Measurements from ENCODE around the gene FOXP3. TPM values are rescaled to one million over a fixed set of nuclear protein-coding genes. Genes with fewer than 3 reads are reported as not detected.

Gene FOXP3
- total and polyA plus RNA-seq, 2 experiments from 2014 or later: 0.03 TPM; not detected in 1

- H3K36me3 ChIP-seq (replicated peaks; ENCODE audit: insufficient read depth, low read depth): no peaks in the 10 kb centered on the region
- no peak overlapping the region for H3K27ac ChIP-seq
- WGBS (ENCODE audit: low lambda C conversion rate, missing lambda C conversion rate): 91% methylated on average over 10 of the region's 10 CpGs
- no peak overlapping the region for H2AFZ ChIP-seq
- H3K4me1 ChIP-seq (ENCODE audit: insufficient read depth): no peaks in the 10 kb centered on the region
- H3K79me2 ChIP-seq: no peaks in the 10 kb centered on the region
- TF ChIP-seq EZH2 (IDR thresholded peaks at IDR 0.05; ENCODE audit: borderline replicate concordance) (no peak), EZH2phosphoT487 (IDR thresholded peaks at IDR 0.05; ENCODE audit: low read depth, severe bottlenecking, unreplicated experiment) (no peak), CTCF (IDR thresholded peaks at IDR 0.05; ENCODE audit: poor library complexity) (no peak)
- H3K4me3 ChIP-seq: no peak overlapping the region
- H3K9me2 ChIP-seq (replicated peaks; ENCODE audit: insufficient read depth): no peaks in the 10 kb centered on the region
- no peaks in the 10 kb centered on the region for H3K27me3 ChIP-seq
- H4K20me1 ChIP-seq (ENCODE audit: insufficient read depth, poor library complexity, severe bottlenecking): no peaks in the 10 kb centered on the region
- no peaks in the 10 kb centered on the region for H3K9me3 ChIP-seq (ENCODE audit: low read depth)
- no peak overlapping the region for H3K4me2 ChIP-seq
- no peak for DNase-seq (ENCODE audit: low spot score)
Measured at GRCh38 chrX:49246541-49246940, 18.0 kb downstream of the FOXP3 start.

GRCh38 chrX:49244207-49244606 lies 20.3 kb downstream of the FOXP3 start:
- H3K4me2 ChIP-seq: no peak overlapping the region
- no peaks in the 10 kb centered on the region for H3K4me1 ChIP-seq (ENCODE audit: insufficient read depth)
- H3K9me3 ChIP-seq (ENCODE audit: low read depth): no peaks in the 10 kb centered on the region
- no peaks in the 10 kb centered on the region for H3K27me3 ChIP-seq
- H3K27ac ChIP-seq: no peak overlapping the region
- 100% methylated on average over 1 of the region's 2 CpGs for WGBS (ENCODE audit: low lambda C conversion rate, missing lambda C conversion rate)
- no peaks in the 10 kb centered on the region for H3K36me3 ChIP-seq (replicated peaks; ENCODE audit: insufficient read depth, low read depth)
- no peak for DNase-seq (ENCODE audit: low spot score)
- H3K4me3 ChIP-seq: no peak overlapping the region
- H2AFZ ChIP-seq: no peak overlapping the region
- H3K79me2 ChIP-seq: no peaks in the 10 kb centered on the region
- no peaks in the 10 kb centered on the region for H3K9me2 ChIP-seq (replicated peaks; ENCODE audit: insufficient read depth)
- TF ChIP-seq EZH2phosphoT487 (IDR thresholded peaks at IDR 0.05; ENCODE audit: low read depth, severe bottlenecking, unreplicated experiment): no peak
- no peak for TF ChIP-seq EZH2 (IDR thresholded peaks at IDR 0.05; ENCODE audit: borderline replicate concordance)
- no peak for TF ChIP-seq CTCF (IDR thresholded peaks at IDR 0.05; ENCODE audit: poor library complexity)
- no peaks in the 10 kb centered on the region for H4K20me1 ChIP-seq (ENCODE audit: insufficient read depth, poor library complexity, severe bottlenecking)

GRCh38 chrX:49243166-49243565 lies 21.3 kb downstream of the FOXP3 start:
- no peak for DNase-seq (ENCODE audit: low spot score)
- Histone ChIP-seq H3K79me2 (no peaks in the 10 kb centered on the region), H3K27ac (no peak overlapping the region), H3K4me3 (no peak overlapping the region), H3K4me1 (ENCODE audit: insufficient read depth) (no peaks in the 10 kb centered on the region), H4K20me1 (ENCODE audit: insufficient read depth, poor library complexity, severe bottlenecking) (no peaks in the 10 kb centered on the region), H3K9me3 (ENCODE audit: low read depth) (no peaks in the 10 kb centered on the region), H3K36me3 (replicated peaks; ENCODE audit: insufficient read depth, low read depth) (no peaks in the 10 kb centered on the region), H3K4me2 (no peak overlapping the region), H3K27me3 (no peaks in the 10 kb centered on the region), H2AFZ (no peak overlapping the region), H3K9me2 (replicated peaks; ENCODE audit: insufficient read depth) (no peaks in the 10 kb centered on the region)
- WGBS (ENCODE audit: low lambda C conversion rate, missing lambda C conversion rate): 89% methylated on average over 7 of the region's 12 CpGs
- TF ChIP-seq EZH2 (IDR thresholded peaks at IDR 0.05; ENCODE audit: borderline replicate concordance) (no peak), EZH2phosphoT487 (IDR thresholded peaks at IDR 0.05; ENCODE audit: low read depth, severe bottlenecking, unreplicated experiment) (no peak), CTCF (IDR thresholded peaks at IDR 0.05; ENCODE audit: poor library complexity) (no peak)

Data from hepatocyte (in vitro differentiated cells).